ENCODE results near the gene SURF1. TPM values are rescaled to one million over a fixed set of nuclear protein-coding genes. Genes with fewer than 3 reads are reported as not detected.

The SURF1 gene
- total RNA-seq, 1 donor from 2014 or later, result 40.8 TPM

GRCh38 chr9:133342069-133342406 is 14.2 kb downstream of the SURF1 start:
- Mint-ChIP-seq H3K27me3 (no peaks in the 10 kb centered on the region), H3K27ac (no peak overlapping the region), H3K36me3 (peaks cover 8% of the 10 kb centered on the region), H3K9me3 (no peaks in the 10 kb centered on the region), H3K4me1 (ENCODE audit: unreplicated experiment) (peaks cover 9% of the 10 kb centered on the region), H3K4me3 (no peak overlapping the region)
- peak; percentile 30 for TF ChIP-seq CTCF (conservative IDR thresholded peaks at IDR 0.05)
- no peak for DNase-seq (ENCODE audit: extremely low spot score, unreplicated experiment)

- H3K36me3 Mint-ChIP-seq, result peaks cover 5% of the 10 kb centered on the region
- H3K27ac Mint-ChIP-seq, result no peak overlapping the region
- DNase-seq (ENCODE audit: extremely low spot score, unreplicated experiment), result no peak
- no peaks in the 10 kb centered on the region for H3K9me3 Mint-ChIP-seq
- H3K4me3 Mint-ChIP-seq, result no peak overlapping the region
- peaks cover 4% of the 10 kb centered on the region for H3K4me1 Mint-ChIP-seq (ENCODE audit: unreplicated experiment)
- no peaks in the 10 kb centered on the region for H3K27me3 Mint-ChIP-seq
- no peak for TF ChIP-seq CTCF (conservative IDR thresholded peaks at IDR 0.05)
Observed at GRCh38 chr9:133341369-133342068, 14.8 kb downstream of the SURF1 start.

DNA sequence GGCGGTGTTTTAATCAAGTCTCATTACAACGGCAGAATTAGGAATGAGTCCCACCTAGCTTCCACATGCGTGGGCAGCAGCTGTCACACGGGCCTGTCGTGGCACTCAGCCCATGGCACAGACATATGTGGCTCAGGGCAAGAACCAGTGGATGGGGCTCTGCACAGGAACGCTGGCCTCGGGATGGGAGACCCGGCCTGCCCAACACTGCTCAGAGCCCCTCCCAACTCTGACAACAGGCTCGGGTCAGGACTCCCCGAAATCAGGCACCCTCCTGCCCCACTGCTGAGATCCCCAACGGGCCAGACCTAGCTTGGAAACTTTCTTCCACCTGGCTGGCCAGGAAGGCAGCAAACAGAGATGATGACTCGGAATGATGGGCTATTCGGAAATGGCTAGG is 15.4 kb downstream of the SURF1 start:
- no peak overlapping the region for H3K4me3 Mint-ChIP-seq
- no peaks in the 10 kb centered on the region for H3K4me1 Mint-ChIP-seq (ENCODE audit: unreplicated experiment)
- H3K27ac Mint-ChIP-seq, result no peak overlapping the region
- H3K9me3 Mint-ChIP-seq, result no peaks in the 10 kb centered on the region
- no peak for DNase-seq (ENCODE audit: extremely low spot score, unreplicated experiment)
- TF ChIP-seq CTCF (conservative IDR thresholded peaks at IDR 0.05), result no peak
- no peaks in the 10 kb centered on the region for H3K27me3 Mint-ChIP-seq
- peaks cover 5% of the 10 kb centered on the region for H3K36me3 Mint-ChIP-seq

DNA sequence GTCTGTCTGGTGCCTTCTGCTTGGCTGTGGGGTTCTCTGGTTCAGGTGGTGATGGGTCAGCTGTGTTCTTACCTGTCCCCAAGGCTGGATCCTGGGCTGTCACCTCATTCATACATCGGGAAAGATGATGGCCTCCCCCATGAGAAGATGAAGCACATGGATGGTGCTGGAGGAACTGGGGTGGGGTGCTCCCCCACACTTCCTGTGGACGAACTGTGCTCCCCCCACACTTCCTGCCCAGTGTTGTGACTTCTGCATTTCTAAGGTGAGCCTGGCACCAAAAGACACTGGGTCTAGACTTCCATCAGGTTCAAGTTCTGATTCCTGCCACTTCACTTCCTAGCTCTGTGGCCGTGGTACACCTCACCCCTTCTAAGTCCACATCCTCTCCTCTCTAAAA is 16.0 kb downstream of the SURF1 start:
- H3K36me3 Mint-ChIP-seq, result peaks cover 8% of the 10 kb centered on the region
- DNase-seq (ENCODE audit: extremely low spot score, unreplicated experiment), result no peak
- TF ChIP-seq CTCF (conservative IDR thresholded peaks at IDR 0.05), result no peak
- H3K27ac Mint-ChIP-seq, result no peak overlapping the region
- H3K4me3 Mint-ChIP-seq, result no peak overlapping the region
- peaks cover 3% of the 10 kb centered on the region for H3K4me1 Mint-ChIP-seq (ENCODE audit: unreplicated experiment)
- no peaks in the 10 kb centered on the region for H3K9me3 Mint-ChIP-seq
- no peaks in the 10 kb centered on the region for H3K27me3 Mint-ChIP-seq

GRCh38 chr9:133339641-133340040 is 16.6 kb downstream of the SURF1 start:
- Mint-ChIP-seq H3K27ac (no peak overlapping the region), H3K9me3 (no peaks in the 10 kb centered on the region), H3K4me3 (no peak overlapping the region), H3K27me3 (no peaks in the 10 kb centered on the region), H3K4me1 (ENCODE audit: unreplicated experiment) (peaks cover 5% of the 10 kb centered on the region), H3K36me3 (peaks cover 10% of the 10 kb centered on the region)
- no peak for DNase-seq (ENCODE audit: extremely low spot score, unreplicated experiment)
- TF ChIP-seq CTCF (conservative IDR thresholded peaks at IDR 0.05), result no peak
